K562 (cell line): ENCODE data around the gene ADGRB2. TPM values are rescaled to one million over a fixed set of nuclear protein-coding genes. Genes with fewer than 3 reads are reported as not detected.
A peak's percentile ranks its signal among the peaks of the same experiment; 100 is the strongest.

Source experiments
- FOXK1 ChIP-seq: sonication (generic); formaldehyde crosslinking; IDR thresholded peaks from 2 replicates; pipeline ENCODE4 v1.8.0; 2022; ENCODE audit warnings: missing genetic modification reagents, mild to moderate bottlenecking, borderline replicate concordance
- HLTF ChIP-seq: fragments of 450-650 bp; IDR thresholded peaks from 2 replicates; pipeline ENCODE4 v1.6.1; 2016
- HMG20B ChIP-seq: fragments of 250-450 bp; sonication (Bioruptor Pico); IDR thresholded peaks from 2 replicates; pipeline ENCODE4 v1.5.0; 2021; ENCODE audit warnings: mild to moderate bottlenecking
- KDM1A ChIP-seq, 2 experiments: fragments of 450-650 bp; IDR thresholded peaks; 2 replicates each; pipeline ENCODE4 v1.6.1; 2016; ENCODE audit warnings: mild to moderate bottlenecking in 2 of 2
- KLF13 ChIP-seq: fragments of 450-650 bp; IDR thresholded peaks from 2 replicates; pipeline ENCODE4 v1.6.1; 2016; ENCODE audit warnings: missing genetic modification characterization, low read depth, mild to moderate bottlenecking, missing compliant biosample characterization, moderate library complexity, borderline replicate concordance
- MAFG ChIP-seq: fragments of 450-650 bp; conservative IDR thresholded peaks from 2 replicates; pipeline ENCODE4 v1.6.1; 2016; ENCODE audit warnings: missing genetic modification characterization, missing compliant biosample characterization
- MAFK ChIP-seq: IDR thresholded peaks from 2 replicates; pipeline ENCODE4 v1.6.1; 2011; ENCODE audit warnings: low read length, improper control_type of control experiment
- NCOA2 ChIP-seq, 2 experiments: fragments of 450-650 bp; IDR thresholded peaks; 2 replicates each; pipeline ENCODE4 v1.6.1; 2018; ENCODE audit warnings: mild to moderate bottlenecking in 2 of 2, moderate library complexity in 1 of 2; ENCODE audit not compliant: partially characterized antibody in 2 of 2
- NONO ChIP-seq, 2 experiments: fragments of 200-400 bp in 1 of 2; fragments of 450-650 bp in 1 of 2; formaldehyde crosslinking in 1 of 2; IDR thresholded peaks; 2 replicates each; pipeline ENCODE4 v1.6.1; 2017; ENCODE audit warnings: low read depth in 2 of 2, mild to moderate bottlenecking in 2 of 2, moderate library complexity in 2 of 2, low read length in 1 of 2
- TRIM24 ChIP-seq, 2 experiments: fragments of 450-650 bp; IDR thresholded peaks; 2 replicates each; pipeline ENCODE4 v1.6.1; 2016
- polyA plus RNA-seq, 8 experiments: library from polyadenylated mRNA; depleted of rRNA in 4 of 8; stranded (reverse) in 5 of 8; unstranded in 3 of 8; fragments of >200 nt; fragmentation: Nextera tagmentation in 2 of 8; fragmentation: Illumina TruSeq in 1 of 8; extraction: Ambion mirVana in 2 of 8; extraction: Trizol in 1 of 8; gene quantifications; 2 replicates each; pipeline versions ENCODE4 v1.2.1 to v1.2.3, GENCODE V29; 2011 to 2014; ENCODE audit warnings: inconsistent platforms in 1 of 8, missing spikeins in 1 of 8
- total RNA-seq, 7 experiments: library from RNA; depleted of rRNA in 6 of 7; stranded (reverse); fragments of >200 nt in 6 of 7; fragmentation: Illumina TruSeq in 2 of 7; extraction: Trizol in 2 of 7; gene quantifications; 2 replicates each; pipeline versions ENCODE4 v1.2.1 to v1.2.3, GENCODE V29; 2011 to 2021; ENCODE audit warnings: low replicate concordance in 1 of 7
- TF ChIP-seq, protein P1 (sequence below): sonication (generic); IDR thresholded peaks from 2 replicates; pipeline ENCODE4 v1.6.1; 2016
- TF ChIP-seq, protein P2 (sequence below): fragments of 450-650 bp; IDR thresholded peaks from 2 replicates; pipeline ENCODE4 v1.6.1; 2014; ENCODE audit warnings: low read depth, mild to moderate bottlenecking, moderate library complexity, borderline replicate concordance
- TF ChIP-seq, protein P3 (sequence below), 3 experiments: IDR thresholded peaks in 2 of 3; conservative IDR thresholded peaks in 1 of 3; 2 replicates each; pipeline ENCODE4 v1.5.1; 2011 to 2012; ENCODE audit warnings: low read length in 3 of 3, mild to moderate bottlenecking in 3 of 3, control low read depth in 2 of 3, improper control_type of control experiment in 1 of 3, inconsistent platforms in 1 of 3, low read depth in 1 of 3, mixed read lengths in 1 of 3, moderate library complexity in 1 of 3; ENCODE audit not compliant: insufficient read depth in 2 of 3
- TF ChIP-seq, protein P4 (sequence below): fragments of 450-650 bp; formaldehyde crosslinking; conservative IDR thresholded peaks from 2 replicates; pipeline ENCODE4 v1.4.0; 2022; ENCODE audit warnings: mild to moderate bottlenecking, missing genetic modification characterization
- TF ChIP-seq, protein P5 (sequence below): sonication (generic); formaldehyde crosslinking; IDR thresholded peaks from 2 replicates; pipeline ENCODE4 v1.8.0; 2022; ENCODE audit warnings: mild to moderate bottlenecking, missing genetic modification reagents
- TF ChIP-seq, protein P6 (sequence below): sonication (generic); formaldehyde crosslinking; IDR thresholded peaks from 2 replicates; pipeline ENCODE4 v1.4.0; 2020; ENCODE audit warnings: mild to moderate bottlenecking, missing genetic modification reagents
- TF ChIP-seq, protein P7 (sequence below): sonication (generic); formaldehyde crosslinking; IDR thresholded peaks from 2 replicates; pipeline ENCODE4 v1.8.0; 2022; ENCODE audit warnings: missing genetic modification reagents, mild to moderate bottlenecking, borderline replicate concordance

ADGRB2 gene
- total and polyA plus RNA-seq, 9 of the 15 experiments (the other 6 are each of a cell fraction or from before 2014, with no cell fraction given), result 0.04 to 0.23 (median 0.20) TPM; not detected in 2

DNA sequence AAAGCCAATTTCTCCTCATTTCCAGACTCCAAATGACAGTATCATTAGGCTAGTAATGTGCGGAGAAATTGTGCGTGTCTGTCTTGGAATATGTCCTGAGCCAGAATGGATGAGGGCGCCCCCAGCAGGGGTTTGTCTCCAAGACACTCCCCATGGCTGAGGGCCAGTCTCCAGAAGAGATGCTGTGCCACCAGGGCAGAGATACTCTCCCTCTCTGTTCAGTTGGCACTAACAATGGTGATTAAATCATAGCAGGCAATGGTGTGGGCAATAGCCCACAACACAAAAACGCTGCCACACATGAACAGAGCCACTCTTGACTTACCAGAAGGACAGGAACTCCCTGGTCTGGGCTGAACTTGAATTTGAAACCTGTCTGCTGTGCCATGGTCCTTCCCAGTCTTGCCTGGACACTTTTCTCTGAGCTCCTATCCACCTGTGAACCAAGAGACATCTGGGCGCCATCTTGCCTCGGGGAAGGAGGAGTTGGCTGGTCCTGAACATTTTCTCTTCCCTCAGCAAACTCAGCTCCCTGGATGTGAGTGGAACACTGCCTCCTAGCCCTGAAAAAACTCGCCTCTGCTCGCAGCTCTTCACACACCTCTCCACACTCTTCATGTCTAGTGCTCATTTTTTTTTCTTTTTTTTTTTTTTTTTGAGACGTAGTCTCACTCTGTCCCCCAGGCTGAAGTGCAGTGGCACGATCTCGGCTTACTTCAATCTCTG lies 14.8 kb upstream of the ADGRB2 start (continued):
- TF ChIP-seq, protein P1, sequence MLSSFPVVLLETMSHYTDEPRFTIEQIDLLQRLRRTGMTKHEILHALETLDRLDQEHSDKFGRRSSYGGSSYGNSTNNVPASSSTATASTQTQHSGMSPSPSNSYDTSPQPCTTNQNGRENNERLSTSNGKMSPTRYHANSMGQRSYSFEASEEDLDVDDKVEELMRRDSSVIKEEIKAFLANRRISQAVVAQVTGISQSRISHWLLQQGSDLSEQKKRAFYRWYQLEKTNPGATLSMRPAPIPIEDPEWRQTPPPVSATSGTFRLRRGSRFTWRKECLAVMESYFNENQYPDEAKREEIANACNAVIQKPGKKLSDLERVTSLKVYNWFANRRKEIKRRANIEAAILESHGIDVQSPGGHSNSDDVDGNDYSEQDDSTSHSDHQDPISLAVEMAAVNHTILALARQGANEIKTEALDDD, result no peak
- no peak for TF ChIP-seq HLTF
- TF ChIP-seq, protein P2, sequence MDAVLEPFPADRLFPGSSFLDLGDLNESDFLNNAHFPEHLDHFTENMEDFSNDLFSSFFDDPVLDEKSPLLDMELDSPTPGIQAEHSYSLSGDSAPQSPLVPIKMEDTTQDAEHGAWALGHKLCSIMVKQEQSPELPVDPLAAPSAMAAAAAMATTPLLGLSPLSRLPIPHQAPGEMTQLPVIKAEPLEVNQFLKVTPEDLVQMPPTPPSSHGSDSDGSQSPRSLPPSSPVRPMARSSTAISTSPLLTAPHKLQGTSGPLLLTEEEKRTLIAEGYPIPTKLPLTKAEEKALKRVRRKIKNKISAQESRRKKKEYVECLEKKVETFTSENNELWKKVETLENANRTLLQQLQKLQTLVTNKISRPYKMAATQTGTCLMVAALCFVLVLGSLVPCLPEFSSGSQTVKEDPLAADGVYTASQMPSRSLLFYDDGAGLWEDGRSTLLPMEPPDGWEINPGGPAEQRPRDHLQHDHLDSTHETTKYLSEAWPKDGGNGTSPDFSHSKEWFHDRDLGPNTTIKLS, result no peak
- no peak for TF ChIP-seq TRIM24 (IDR thresholded peaks at IDR 0.05)
- TF ChIP-seq NONO (IDR thresholded peaks at IDR 0.05; ENCODE audit: low read depth in 2 of 2, low read length in 1 of 2), result no peak
- TF ChIP-seq HMG20B (CRISPR knock-in tag), result no peak
- TF ChIP-seq MAFK, result no peak
- TF ChIP-seq, protein P3, sequence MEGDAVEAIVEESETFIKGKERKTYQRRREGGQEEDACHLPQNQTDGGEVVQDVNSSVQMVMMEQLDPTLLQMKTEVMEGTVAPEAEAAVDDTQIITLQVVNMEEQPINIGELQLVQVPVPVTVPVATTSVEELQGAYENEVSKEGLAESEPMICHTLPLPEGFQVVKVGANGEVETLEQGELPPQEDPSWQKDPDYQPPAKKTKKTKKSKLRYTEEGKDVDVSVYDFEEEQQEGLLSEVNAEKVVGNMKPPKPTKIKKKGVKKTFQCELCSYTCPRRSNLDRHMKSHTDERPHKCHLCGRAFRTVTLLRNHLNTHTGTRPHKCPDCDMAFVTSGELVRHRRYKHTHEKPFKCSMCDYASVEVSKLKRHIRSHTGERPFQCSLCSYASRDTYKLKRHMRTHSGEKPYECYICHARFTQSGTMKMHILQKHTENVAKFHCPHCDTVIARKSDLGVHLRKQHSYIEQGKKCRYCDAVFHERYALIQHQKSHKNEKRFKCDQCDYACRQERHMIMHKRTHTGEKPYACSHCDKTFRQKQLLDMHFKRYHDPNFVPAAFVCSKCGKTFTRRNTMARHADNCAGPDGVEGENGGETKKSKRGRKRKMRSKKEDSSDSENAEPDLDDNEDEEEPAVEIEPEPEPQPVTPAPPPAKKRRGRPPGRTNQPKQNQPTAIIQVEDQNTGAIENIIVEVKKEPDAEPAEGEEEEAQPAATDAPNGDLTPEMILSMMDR (IDR thresholded peaks at IDR 0.05 in 2 of 3, conservative IDR thresholded peaks at IDR 0.05 in 1 of 3; ENCODE audit: insufficient read depth in 2 of 3, low read depth in 1 of 3, low read length in 3 of 3), result peak in 2 of 3 experiments; percentile 39 to 40; a peak in 4 of 6 replicates
- TF ChIP-seq, protein P4, sequence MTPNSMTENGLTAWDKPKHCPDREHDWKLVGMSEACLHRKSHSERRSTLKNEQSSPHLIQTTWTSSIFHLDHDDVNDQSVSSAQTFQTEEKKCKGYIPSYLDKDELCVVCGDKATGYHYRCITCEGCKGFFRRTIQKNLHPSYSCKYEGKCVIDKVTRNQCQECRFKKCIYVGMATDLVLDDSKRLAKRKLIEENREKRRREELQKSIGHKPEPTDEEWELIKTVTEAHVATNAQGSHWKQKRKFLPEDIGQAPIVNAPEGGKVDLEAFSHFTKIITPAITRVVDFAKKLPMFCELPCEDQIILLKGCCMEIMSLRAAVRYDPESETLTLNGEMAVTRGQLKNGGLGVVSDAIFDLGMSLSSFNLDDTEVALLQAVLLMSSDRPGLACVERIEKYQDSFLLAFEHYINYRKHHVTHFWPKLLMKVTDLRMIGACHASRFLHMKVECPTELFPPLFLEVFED, result no peak
- TF ChIP-seq, protein P5, sequence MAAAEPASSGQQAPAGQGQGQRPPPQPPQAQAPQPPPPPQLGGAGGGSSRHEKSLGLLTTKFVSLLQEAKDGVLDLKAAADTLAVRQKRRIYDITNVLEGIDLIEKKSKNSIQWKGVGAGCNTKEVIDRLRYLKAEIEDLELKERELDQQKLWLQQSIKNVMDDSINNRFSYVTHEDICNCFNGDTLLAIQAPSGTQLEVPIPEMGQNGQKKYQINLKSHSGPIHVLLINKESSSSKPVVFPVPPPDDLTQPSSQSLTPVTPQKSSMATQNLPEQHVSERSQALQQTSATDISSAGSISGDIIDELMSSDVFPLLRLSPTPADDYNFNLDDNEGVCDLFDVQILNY (CRISPR knock-in tag), result no peak
- peak; percentile 45; the same call in 1 of the 2 replicates for TF ChIP-seq FOXK1 (CRISPR knock-in tag)
- no peak for TF ChIP-seq MAFG (tag)
- TF ChIP-seq KLF13 (tag), result no peak
- TF ChIP-seq NCOA2 (IDR thresholded peaks at IDR 0.05; ENCODE audit: partially characterized antibody in 2 of 2), result no peak
- TF ChIP-seq, protein P6, sequence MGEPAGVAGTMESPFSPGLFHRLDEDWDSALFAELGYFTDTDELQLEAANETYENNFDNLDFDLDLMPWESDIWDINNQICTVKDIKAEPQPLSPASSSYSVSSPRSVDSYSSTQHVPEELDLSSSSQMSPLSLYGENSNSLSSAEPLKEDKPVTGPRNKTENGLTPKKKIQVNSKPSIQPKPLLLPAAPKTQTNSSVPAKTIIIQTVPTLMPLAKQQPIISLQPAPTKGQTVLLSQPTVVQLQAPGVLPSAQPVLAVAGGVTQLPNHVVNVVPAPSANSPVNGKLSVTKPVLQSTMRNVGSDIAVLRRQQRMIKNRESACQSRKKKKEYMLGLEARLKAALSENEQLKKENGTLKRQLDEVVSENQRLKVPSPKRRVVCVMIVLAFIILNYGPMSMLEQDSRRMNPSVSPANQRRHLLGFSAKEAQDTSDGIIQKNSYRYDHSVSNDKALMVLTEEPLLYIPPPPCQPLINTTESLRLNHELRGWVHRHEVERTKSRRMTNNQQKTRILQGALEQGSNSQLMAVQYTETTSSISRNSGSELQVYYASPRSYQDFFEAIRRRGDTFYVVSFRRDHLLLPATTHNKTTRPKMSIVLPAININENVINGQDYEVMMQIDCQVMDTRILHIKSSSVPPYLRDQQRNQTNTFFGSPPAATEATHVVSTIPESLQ (CRISPR knock-in tag), result no peak
- TF ChIP-seq KDM1A (IDR thresholded peaks at IDR 0.05), result peak in 1 of 2 experiments; percentile 40; a peak in 1 of 4 replicates
- TF ChIP-seq, protein P7, sequence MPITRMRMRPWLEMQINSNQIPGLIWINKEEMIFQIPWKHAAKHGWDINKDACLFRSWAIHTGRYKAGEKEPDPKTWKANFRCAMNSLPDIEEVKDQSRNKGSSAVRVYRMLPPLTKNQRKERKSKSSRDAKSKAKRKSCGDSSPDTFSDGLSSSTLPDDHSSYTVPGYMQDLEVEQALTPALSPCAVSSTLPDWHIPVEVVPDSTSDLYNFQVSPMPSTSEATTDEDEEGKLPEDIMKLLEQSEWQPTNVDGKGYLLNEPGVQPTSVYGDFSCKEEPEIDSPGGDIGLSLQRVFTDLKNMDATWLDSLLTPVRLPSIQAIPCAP, result no peak
